ENCODE measurements around the gene SLC24A4.

The SLC24A4 gene

DNA sequence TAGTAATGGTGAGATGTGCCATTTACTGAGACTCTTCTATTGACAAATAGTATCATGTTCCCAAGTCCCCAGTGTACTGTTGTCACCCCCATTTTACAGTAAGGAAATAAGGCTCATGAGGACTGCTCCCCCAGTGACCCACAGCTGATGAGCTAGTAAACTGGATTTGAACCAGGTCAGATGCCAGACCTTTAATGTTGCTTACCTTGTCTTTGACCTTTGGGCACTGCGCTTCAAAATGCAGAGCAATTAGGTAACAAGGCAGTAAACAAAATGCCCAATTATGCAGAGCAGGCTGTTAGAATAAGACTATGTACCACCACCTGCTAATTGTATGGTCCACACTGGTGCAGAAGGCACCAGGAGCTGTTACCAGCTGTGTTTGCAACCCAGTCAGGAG lies 152.1 kb downstream of the SLC24A4 start:
- Histone ChIP-seq H3K27ac (ENCODE audit: extremely low read depth, low read depth, low read length) (no peak overlapping the region), H3K36me3 (ENCODE audit: control insufficient read depth in 2 of 2, insufficient read depth in 1 of 2, low read length in 2 of 2) (no peaks in the 10 kb centered on the region), H3K4me1 (ENCODE audit: control insufficient read depth, insufficient read depth, low read length) (no peaks in the 10 kb centered on the region), H3K9me3 (ENCODE audit: control insufficient read depth, insufficient read depth, low read depth, low read length) (no peaks in the 10 kb centered on the region), H3K4me3 (ENCODE audit: low read depth, low read length) (no peak overlapping the region)
- ChIA-PET CTCF (no interaction called here), POLR2A (no interaction called here)
- TF ChIP-seq ZNF561 (tag by site-specific recombination; IDR thresholded peaks at IDR 0.05; ENCODE audit: borderline replicate concordance) (no peak), ZNF621 (tag by site-specific recombination; IDR thresholded peaks at IDR 0.05) (no peak), PRDM10 (tag by site-specific recombination; IDR thresholded peaks at IDR 0.05) (no peak), ZBTB11 (tag by site-specific recombination; conservative IDR thresholded peaks at IDR 0.05; ENCODE audit: low read depth) (no peak), ZNF311 (tag by site-specific recombination; IDR thresholded peaks at IDR 0.05; ENCODE audit: borderline replicate concordance) (no peak), SP3 (tag by site-specific recombination; IDR thresholded peaks at IDR 0.05) (no peak), ZSCAN5A (tag by site-specific recombination; IDR thresholded peaks at IDR 0.05) (no peak), ZFHX2 (tag by site-specific recombination; conservative IDR thresholded peaks at IDR 0.05) (no peak)
- TF ChIP-seq, protein P1, sequence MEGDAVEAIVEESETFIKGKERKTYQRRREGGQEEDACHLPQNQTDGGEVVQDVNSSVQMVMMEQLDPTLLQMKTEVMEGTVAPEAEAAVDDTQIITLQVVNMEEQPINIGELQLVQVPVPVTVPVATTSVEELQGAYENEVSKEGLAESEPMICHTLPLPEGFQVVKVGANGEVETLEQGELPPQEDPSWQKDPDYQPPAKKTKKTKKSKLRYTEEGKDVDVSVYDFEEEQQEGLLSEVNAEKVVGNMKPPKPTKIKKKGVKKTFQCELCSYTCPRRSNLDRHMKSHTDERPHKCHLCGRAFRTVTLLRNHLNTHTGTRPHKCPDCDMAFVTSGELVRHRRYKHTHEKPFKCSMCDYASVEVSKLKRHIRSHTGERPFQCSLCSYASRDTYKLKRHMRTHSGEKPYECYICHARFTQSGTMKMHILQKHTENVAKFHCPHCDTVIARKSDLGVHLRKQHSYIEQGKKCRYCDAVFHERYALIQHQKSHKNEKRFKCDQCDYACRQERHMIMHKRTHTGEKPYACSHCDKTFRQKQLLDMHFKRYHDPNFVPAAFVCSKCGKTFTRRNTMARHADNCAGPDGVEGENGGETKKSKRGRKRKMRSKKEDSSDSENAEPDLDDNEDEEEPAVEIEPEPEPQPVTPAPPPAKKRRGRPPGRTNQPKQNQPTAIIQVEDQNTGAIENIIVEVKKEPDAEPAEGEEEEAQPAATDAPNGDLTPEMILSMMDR (tag by site-specific recombination; IDR thresholded peaks at IDR 0.05): no peak

- H3K36me3 ChIP-seq (ENCODE audit: control insufficient read depth in 2 of 2, insufficient read depth in 1 of 2, low read length in 2 of 2): no peaks in the 10 kb centered on the region
- ChIA-PET POLR2A (no interaction called here), CTCF (interaction anchor here (0.6 kb wide), 1 partner anchor 302 kb away, joined by 3 read pairs; no protein-coding TSS in a partner anchor)
- no peaks in the 10 kb centered on the region for H3K4me1 ChIP-seq (ENCODE audit: control insufficient read depth, insufficient read depth, low read length)
- no peak overlapping the region for H3K27ac ChIP-seq (ENCODE audit: extremely low read depth, low read depth, low read length)
- no peaks in the 10 kb centered on the region for H3K9me3 ChIP-seq (ENCODE audit: control insufficient read depth, insufficient read depth, low read depth, low read length)
- TF ChIP-seq KLF8 (tag by site-specific recombination; IDR thresholded peaks at IDR 0.05): no peak
- H3K4me3 ChIP-seq (ENCODE audit: low read depth, low read length): no peak overlapping the region
Observed at GRCh38 chr14:92475451-92476187, 152.7 kb downstream of the SLC24A4 start.

Data from HEK293 (cell line).